HG02610 (cell line): Measurements from ENCODE around the gene SCTR.
"Not testable (repeated sequence)": the region's sequence is repeated elsewhere in the genome, so short reads cannot be mapped to it uniquely, and the experiment has no call there.

ENCODE experiments used
- ATAC-seq: cut with Tn5 transposase; IDR thresholded peaks from one replicate; pipeline ENCODE4 v1.9.1; 2021; ENCODE audit warnings: mild to moderate bottlenecking, moderate library complexity; ENCODE audit not compliant: unreplicated experiment

The SCTR gene

GRCh38 chr2:119417908-119418307, 106.4 kb downstream of the SCTR start:
- no peak for ATAC-seq

- peak; percentile 65 for ATAC-seq
Observed at GRCh38 chr2:119416299-119416923, 107.9 kb downstream of the SCTR start.

GRCh38 chr2:119415630-119416029, 108.7 kb downstream of the SCTR start:
- ATAC-seq, result peak; percentile 30

GRCh38 chr2:119414894-119415293, 109.4 kb downstream of the SCTR start:
- no peak for ATAC-seq

GRCh38 chr2:119409506-119409905, 114.8 kb downstream of the SCTR start:
- ATAC-seq, result no peak

GRCh38 chr2:119408221-119408619, 116.1 kb downstream of the SCTR start:
- no peak for ATAC-seq

- no peak for ATAC-seq
Observed at GRCh38 chr2:119407430-119408220, 116.7 kb downstream of the SCTR start.

- no peak for ATAC-seq
Observed at GRCh38 chr2:119405151-119405550, 119.1 kb downstream of the SCTR start.

GRCh38 chr2:119403618-119404017, 120.7 kb downstream of the SCTR start:
- ATAC-seq, result not testable (repeated sequence)

- ATAC-seq, result no peak
Observed at GRCh38 chr2:119402645-119403560, 121.4 kb downstream of the SCTR start.

- ATAC-seq, result no peak
Observed at GRCh38 chr2:119402106-119402505, 122.2 kb downstream of the SCTR start.

- no peak for ATAC-seq
Observed at GRCh38 chr2:119397196-119397595, 127.1 kb downstream of the SCTR start.

GRCh38 chr2:119393971-119394748, 130.1 kb downstream of the SCTR start:
- no peak for ATAC-seq
